ENCODE measurements around the gene SUMO4. TPM values are rescaled to one million over a fixed set of nuclear protein-coding genes. Genes with fewer than 3 reads are reported as not detected.

Gene SUMO4
- total and polyA plus RNA-seq, 2 donors (not counting 1 experiment from before 2014, with no cell fraction given): 2.1 TPM; not detected in 1

DNA sequence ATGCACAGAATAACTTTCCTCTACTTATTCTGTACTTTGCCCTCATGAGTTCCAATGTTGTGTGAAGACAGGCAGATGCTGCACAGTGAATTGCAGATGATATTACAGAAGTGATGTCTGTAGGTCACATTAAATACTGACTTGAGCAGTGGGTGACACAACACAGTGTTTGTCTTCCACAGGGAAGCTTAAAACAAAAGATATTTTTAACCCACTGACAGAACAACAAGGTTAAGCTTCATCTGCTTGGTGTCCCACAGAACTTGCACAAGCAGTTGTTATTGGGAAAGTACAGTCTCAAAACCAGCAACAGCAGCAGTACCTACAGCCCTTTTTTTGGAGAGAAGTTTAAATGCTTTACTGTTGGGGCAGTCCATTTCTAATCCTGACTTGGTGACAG, 10.5 kb downstream of the SUMO4 start:
- TF ChIP-seq, protein P1, sequence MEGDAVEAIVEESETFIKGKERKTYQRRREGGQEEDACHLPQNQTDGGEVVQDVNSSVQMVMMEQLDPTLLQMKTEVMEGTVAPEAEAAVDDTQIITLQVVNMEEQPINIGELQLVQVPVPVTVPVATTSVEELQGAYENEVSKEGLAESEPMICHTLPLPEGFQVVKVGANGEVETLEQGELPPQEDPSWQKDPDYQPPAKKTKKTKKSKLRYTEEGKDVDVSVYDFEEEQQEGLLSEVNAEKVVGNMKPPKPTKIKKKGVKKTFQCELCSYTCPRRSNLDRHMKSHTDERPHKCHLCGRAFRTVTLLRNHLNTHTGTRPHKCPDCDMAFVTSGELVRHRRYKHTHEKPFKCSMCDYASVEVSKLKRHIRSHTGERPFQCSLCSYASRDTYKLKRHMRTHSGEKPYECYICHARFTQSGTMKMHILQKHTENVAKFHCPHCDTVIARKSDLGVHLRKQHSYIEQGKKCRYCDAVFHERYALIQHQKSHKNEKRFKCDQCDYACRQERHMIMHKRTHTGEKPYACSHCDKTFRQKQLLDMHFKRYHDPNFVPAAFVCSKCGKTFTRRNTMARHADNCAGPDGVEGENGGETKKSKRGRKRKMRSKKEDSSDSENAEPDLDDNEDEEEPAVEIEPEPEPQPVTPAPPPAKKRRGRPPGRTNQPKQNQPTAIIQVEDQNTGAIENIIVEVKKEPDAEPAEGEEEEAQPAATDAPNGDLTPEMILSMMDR (conservative IDR thresholded peaks at IDR 0.05 in 1 of 2, IDR thresholded peaks at IDR 0.05 in 1 of 2; ENCODE audit: low read depth in 1 of 2, low read length in 2 of 2): no peak
- TF ChIP-seq EZH2 (IDR thresholded peaks at IDR 0.05; ENCODE audit: low read length, missing control alignments): no peak
- Histone ChIP-seq H3K4me1 (ENCODE audit: control insufficient read depth, extremely low read depth, insufficient read depth, low read length) (no peaks in the 10 kb centered on the region), H3K9ac (ENCODE audit: insufficient read depth, low read length) (no peak overlapping the region), H2AFZ (ENCODE audit: low read length) (no peak overlapping the region), H3K9me3 (ENCODE audit: control insufficient read depth, insufficient read depth, low read depth, low read length) (no peaks in the 10 kb centered on the region), H3K27me3 (ENCODE audit: control insufficient read depth, insufficient read depth, low read length) (no peaks in the 10 kb centered on the region), H3K36me3 (ENCODE audit: control insufficient read depth, insufficient read depth, low read length) (peaks cover 6% of the 10 kb centered on the region), H3K4me3 (replicated peaks in 1 of 4; ENCODE audit: control extremely low read depth in 1 of 4, insufficient read depth in 1 of 4, low read depth in 3 of 4, low read length in 4 of 4) (no peak overlapping the region), H4K20me1 (ENCODE audit: control insufficient read depth, extremely low read depth, insufficient read depth, low read length) (no peaks in the 10 kb centered on the region), H3K4me2 (ENCODE audit: extremely low read depth, insufficient read depth, low read length) (no peak overlapping the region), H3K27ac (ENCODE audit: insufficient read depth, low read length) (no peak overlapping the region), H3K79me2 (ENCODE audit: control insufficient read depth, insufficient read depth, low read length) (no peaks in the 10 kb centered on the region)
- no peak for DNase-seq (ENCODE audit: low read depth in 2 of 2)

DNA sequence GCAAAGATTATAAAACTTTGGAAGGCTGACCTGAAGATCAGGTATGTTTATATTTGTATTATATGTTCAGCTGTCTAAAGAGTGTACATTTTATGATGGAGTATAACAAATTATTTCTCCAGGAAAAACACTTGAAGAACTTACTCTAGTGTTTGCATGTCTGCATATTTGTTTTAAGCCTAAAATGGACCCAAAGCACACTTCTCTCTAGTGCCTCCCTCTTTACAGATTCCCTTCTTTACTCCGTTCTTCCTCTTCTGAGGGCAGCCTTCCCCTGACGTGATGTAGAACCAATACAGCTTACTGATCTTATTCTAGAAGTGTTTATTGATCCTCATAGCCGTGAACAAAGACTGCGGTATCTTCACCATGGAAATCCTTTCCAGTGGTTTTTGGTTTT, 13.9 kb downstream of the SUMO4 start:
- Histone ChIP-seq H3K9me3 (ENCODE audit: control insufficient read depth, insufficient read depth, low read depth, low read length) (no peaks in the 10 kb centered on the region), H3K4me2 (ENCODE audit: extremely low read depth, insufficient read depth, low read length) (no peak overlapping the region), H3K4me3 (replicated peaks in 1 of 4; ENCODE audit: control extremely low read depth in 1 of 4, insufficient read depth in 1 of 4, low read depth in 3 of 4, low read length in 4 of 4) (no peak overlapping the region), H3K36me3 (ENCODE audit: control insufficient read depth, insufficient read depth, low read length) (peaks cover 6% of the 10 kb centered on the region), H3K4me1 (ENCODE audit: control insufficient read depth, extremely low read depth, insufficient read depth, low read length) (no peaks in the 10 kb centered on the region), H2AFZ (ENCODE audit: low read length) (no peak overlapping the region), H3K79me2 (ENCODE audit: control insufficient read depth, insufficient read depth, low read length) (no peaks in the 10 kb centered on the region), H4K20me1 (ENCODE audit: control insufficient read depth, extremely low read depth, insufficient read depth, low read length) (no peaks in the 10 kb centered on the region), H3K27ac (ENCODE audit: insufficient read depth, low read length) (no peak overlapping the region), H3K27me3 (ENCODE audit: control insufficient read depth, insufficient read depth, low read length) (no peaks in the 10 kb centered on the region), H3K9ac (ENCODE audit: insufficient read depth, low read length) (no peak overlapping the region)
- TF ChIP-seq, protein P1 (conservative IDR thresholded peaks at IDR 0.05 in 1 of 2, IDR thresholded peaks at IDR 0.05 in 1 of 2; ENCODE audit: low read depth in 1 of 2, low read length in 2 of 2): no peak
- TF ChIP-seq EZH2 (IDR thresholded peaks at IDR 0.05; ENCODE audit: low read length, missing control alignments): no peak
- no peak for DNase-seq (ENCODE audit: low read depth in 2 of 2)

DNA sequence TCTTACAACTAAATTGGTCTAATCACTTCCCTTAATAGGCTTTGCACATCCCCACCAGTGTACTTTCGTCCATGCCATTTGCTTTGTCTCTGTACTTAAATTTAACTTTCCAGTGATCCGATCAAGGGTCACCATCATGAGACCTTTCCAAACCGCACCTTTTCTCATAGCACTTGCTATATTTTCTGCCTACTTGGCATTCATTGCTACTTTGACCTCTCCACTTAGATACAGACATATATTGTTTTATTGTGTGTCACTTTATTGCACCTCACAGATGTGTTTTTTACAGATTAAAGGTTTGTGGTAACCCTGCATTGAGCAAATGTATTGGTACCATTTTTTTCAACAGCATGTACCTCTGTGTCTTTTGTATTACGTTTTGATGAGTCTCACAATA, 14.8 kb downstream of the SUMO4 start:
- no peak for TF ChIP-seq EZH2 (IDR thresholded peaks at IDR 0.05; ENCODE audit: low read length, missing control alignments)
- TF ChIP-seq, protein P1 (conservative IDR thresholded peaks at IDR 0.05 in 1 of 2, IDR thresholded peaks at IDR 0.05 in 1 of 2; ENCODE audit: low read depth in 1 of 2, low read length in 2 of 2): no peak
- no peaks in the 10 kb centered on the region for H3K79me2 ChIP-seq (ENCODE audit: control insufficient read depth, insufficient read depth, low read length)
- H3K4me3 ChIP-seq (replicated peaks in 1 of 4; ENCODE audit: control extremely low read depth in 1 of 4, insufficient read depth in 1 of 4, low read depth in 3 of 4, low read length in 4 of 4): no peak overlapping the region
- H3K9ac ChIP-seq (ENCODE audit: insufficient read depth, low read length): no peak overlapping the region
- no peaks in the 10 kb centered on the region for H4K20me1 ChIP-seq (ENCODE audit: control insufficient read depth, extremely low read depth, insufficient read depth, low read length)
- no peak overlapping the region for H3K4me2 ChIP-seq (ENCODE audit: extremely low read depth, insufficient read depth, low read length)
- no peak overlapping the region for H3K27ac ChIP-seq (ENCODE audit: insufficient read depth, low read length)
- no peaks in the 10 kb centered on the region for H3K4me1 ChIP-seq (ENCODE audit: control insufficient read depth, extremely low read depth, insufficient read depth, low read length)
- H3K36me3 ChIP-seq (ENCODE audit: control insufficient read depth, insufficient read depth, low read length): peaks cover 2% of the 10 kb centered on the region
- H3K9me3 ChIP-seq (ENCODE audit: control insufficient read depth, insufficient read depth, low read depth, low read length): no peaks in the 10 kb centered on the region
- no peaks in the 10 kb centered on the region for H3K27me3 ChIP-seq (ENCODE audit: control insufficient read depth, insufficient read depth, low read length)
- H2AFZ ChIP-seq (ENCODE audit: low read length): no peak overlapping the region
- no peak for DNase-seq (ENCODE audit: low read depth in 2 of 2)
